HEK293 (cell line): ENCODE measurements around the gene CLRN1.

ENCODE experiments used
- CTCF ChIA-PET: fragments of 350-600 bp; formaldehyde crosslinking; extraction: SDS; loops from one replicate; lab custom pipeline; 2021; ENCODE audit warnings: antibody characterized with exemption; lab: Yijun Ruan, JAX
- POLR2A ChIA-PET: fragments of 300-600 bp; formaldehyde crosslinking; extraction: SDS; loops from one replicate; lab custom pipeline; 2020; ENCODE audit warnings: antibody characterized with exemption, inconsistent platforms; lab: Yijun Ruan, JAX
- H3K27ac ChIP-seq: fragments of 200-500 bp; sonication (Bioruptor generic); 2 replicates; pipeline ENCODE4 v1.5.1; 2014; ENCODE audit warnings: low read depth, low read length, control low read depth, inconsistent platforms; ENCODE audit errors: extremely low read depth
- H3K36me3 ChIP-seq, 2 experiments: fragments of 200-500 bp in 1 of 2; sonication (Bioruptor generic) in 1 of 2; 1 replicate in 1 of 2; 2 replicates in 1 of 2; pipeline ENCODE4 v1.5.1; 2014 to 2017; ENCODE audit warnings: inconsistent platforms in 2 of 2, low read length in 2 of 2; ENCODE audit not compliant: control insufficient read depth in 2 of 2, insufficient read depth in 1 of 2
- H3K4me1 ChIP-seq: fragments of 200-500 bp; sonication (Bioruptor generic); 2 replicates; pipeline ENCODE4 v1.5.1; 2014; ENCODE audit warnings: mild to moderate bottlenecking, low read length, inconsistent platforms; ENCODE audit not compliant: control insufficient read depth, insufficient read depth
- H3K4me3 ChIP-seq: 2 replicates; pipeline ENCODE4 v1.5.1; 2011; ENCODE audit warnings: low read depth, mild to moderate bottlenecking, control low read depth, low read length, moderate library complexity
- H3K9me3 ChIP-seq: fragments of 200-500 bp; sonication (Bioruptor generic); 2 replicates; pipeline ENCODE4 v1.5.1; 2014; ENCODE audit warnings: low read depth, low read length, inconsistent platforms; ENCODE audit not compliant: control insufficient read depth, insufficient read depth
- AEBP2 ChIP-seq: fragments of 450-650 bp; formaldehyde crosslinking; IDR thresholded peaks from 2 replicates; pipeline ENCODE4 v1.5.1; 2016; ENCODE audit warnings: missing biosample characterization, missing genetic modification characterization, borderline replicate concordance
- GLIS2 ChIP-seq: fragments of 450-650 bp; formaldehyde crosslinking; IDR thresholded peaks from 2 replicates; pipeline ENCODE4 v1.5.1; 2016; ENCODE audit warnings: missing biosample characterization, missing genetic modification characterization
- OSR2 ChIP-seq: fragments of 450-650 bp; formaldehyde crosslinking; IDR thresholded peaks from 2 replicates; pipeline ENCODE4 v1.5.1; 2016; ENCODE audit warnings: missing biosample characterization, missing genetic modification characterization
- ZFHX2 ChIP-seq: fragments of 450-650 bp; formaldehyde crosslinking; conservative IDR thresholded peaks from 2 replicates; pipeline ENCODE4 v1.5.1; 2016; ENCODE audit warnings: missing biosample characterization, missing genetic modification characterization
- ZFP41 ChIP-seq: fragments of 450-650 bp; formaldehyde crosslinking; IDR thresholded peaks from 2 replicates; pipeline ENCODE4 v1.5.1; 2016; ENCODE audit warnings: missing biosample characterization, missing genetic modification characterization, borderline replicate concordance
- ZNF23 ChIP-seq: fragments of 450-650 bp; formaldehyde crosslinking; IDR thresholded peaks from 2 replicates; pipeline ENCODE4 v1.5.1; 2016; ENCODE audit warnings: missing biosample characterization, missing genetic modification characterization, borderline replicate concordance
- ZNF335 ChIP-seq: fragments of 450-650 bp; formaldehyde crosslinking; conservative IDR thresholded peaks from 2 replicates; pipeline ENCODE4 v1.5.1; 2016; ENCODE audit warnings: missing biosample characterization, missing genetic modification characterization
- ZNF391 ChIP-seq: fragments of 450-650 bp; formaldehyde crosslinking; IDR thresholded peaks from 2 replicates; pipeline ENCODE4 v1.5.1; 2016; ENCODE audit warnings: low read depth, missing biosample characterization, missing genetic modification characterization, borderline replicate concordance
- ZNF426 ChIP-seq: fragments of 450-650 bp; formaldehyde crosslinking; IDR thresholded peaks from 2 replicates; pipeline ENCODE4 v1.5.1; 2017; ENCODE audit warnings: missing biosample characterization, missing genetic modification characterization, mild to moderate bottlenecking, inconsistent platforms, moderate library complexity
- ZNF561 ChIP-seq: fragments of 450-650 bp; IDR thresholded peaks from 2 replicates; pipeline ENCODE4 v1.5.1; 2018; ENCODE audit warnings: missing biosample characterization, missing genetic modification characterization, borderline replicate concordance
- ZNF600 ChIP-seq: fragments of 450-650 bp; formaldehyde crosslinking; IDR thresholded peaks from 2 replicates; pipeline ENCODE4 v1.5.1; 2016; ENCODE audit warnings: missing biosample characterization, missing genetic modification characterization
- ZNF629 ChIP-seq: fragments of 450-650 bp; formaldehyde crosslinking; IDR thresholded peaks from 2 replicates; pipeline ENCODE4 v1.5.1; 2017; ENCODE audit warnings: missing biosample characterization, missing genetic modification characterization
- ZNF677 ChIP-seq: fragments of 450-650 bp; IDR thresholded peaks from 2 replicates; pipeline ENCODE4 v1.5.0; 2018; ENCODE audit warnings: missing biosample characterization, mild to moderate bottlenecking, missing genetic modification characterization, moderate library complexity
- ZSCAN5A ChIP-seq: fragments of 450-650 bp; formaldehyde crosslinking; IDR thresholded peaks from 2 replicates; pipeline ENCODE4 v1.5.1; 2016; ENCODE audit warnings: missing biosample characterization, missing genetic modification characterization
- TF ChIP-seq, protein P1 (sequence below): fragments of 450-650 bp; formaldehyde crosslinking; IDR thresholded peaks from 2 replicates; pipeline ENCODE4 v1.5.1; 2016; ENCODE audit warnings: missing biosample characterization, missing genetic modification characterization
- TF ChIP-seq, protein P2 (sequence below): fragments of 450-650 bp; formaldehyde crosslinking; IDR thresholded peaks from 2 replicates; pipeline ENCODE4 v1.5.1; 2016; ENCODE audit warnings: missing biosample characterization, missing genetic modification characterization
- TF ChIP-seq, protein P3 (sequence below): fragments of 450-650 bp; formaldehyde crosslinking; IDR thresholded peaks from 2 replicates; pipeline ENCODE4 v1.5.1; 2016; ENCODE audit warnings: missing biosample characterization, missing genetic modification characterization, low read depth

CLRN1 gene

DNA sequence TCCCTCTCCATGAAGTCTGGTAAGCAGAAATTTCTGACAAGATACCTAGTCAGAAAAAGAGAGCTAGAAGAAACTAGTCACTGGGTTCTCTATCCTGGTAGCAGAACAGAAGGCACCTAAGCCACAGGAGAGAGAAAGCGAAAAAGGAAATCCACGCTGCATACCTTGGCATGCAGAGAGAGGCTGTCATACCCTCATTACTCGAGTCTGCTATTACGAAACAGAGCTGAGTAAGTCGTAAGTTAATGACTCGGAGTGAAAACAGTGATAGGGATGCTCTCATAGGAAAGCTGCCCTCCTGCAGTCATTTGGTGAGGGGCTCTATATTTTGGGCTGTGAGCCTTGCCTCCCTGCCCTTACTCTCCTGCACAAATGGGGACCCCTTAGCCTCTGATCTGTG, 16.2 kb downstream of the CLRN1 start:
- POLR2A ChIA-PET, result no interaction called here

DNA sequence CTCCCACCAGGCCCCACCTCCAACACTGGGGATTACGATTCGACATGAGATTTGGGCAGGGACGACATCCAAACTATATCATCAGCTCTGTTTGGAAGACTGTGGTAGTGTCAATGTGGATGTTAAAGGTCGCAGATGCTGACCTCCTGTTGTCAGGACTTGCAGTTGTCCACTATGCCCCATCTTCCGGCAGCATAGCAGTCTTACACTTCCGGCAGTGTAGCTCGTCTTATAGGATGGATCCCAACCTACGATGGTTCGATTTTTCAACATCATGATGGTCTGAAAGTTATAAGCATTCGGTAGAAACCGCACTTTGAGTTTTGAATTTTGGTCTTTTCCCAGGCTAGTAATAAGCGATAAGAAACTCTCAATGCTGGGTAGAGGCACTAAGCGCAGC, 20.6 kb downstream of the CLRN1 start:
- Histone ChIP-seq H3K4me3 (no peak overlapping the region), H3K36me3 (no peaks in the 10 kb centered on the region), H3K4me1 (no peaks in the 10 kb centered on the region), H3K9me3 (no peaks in the 10 kb centered on the region), H3K27ac (no peak overlapping the region)
- POLR2A ChIA-PET, result no interaction called here
- TF ChIP-seq, protein P1, sequence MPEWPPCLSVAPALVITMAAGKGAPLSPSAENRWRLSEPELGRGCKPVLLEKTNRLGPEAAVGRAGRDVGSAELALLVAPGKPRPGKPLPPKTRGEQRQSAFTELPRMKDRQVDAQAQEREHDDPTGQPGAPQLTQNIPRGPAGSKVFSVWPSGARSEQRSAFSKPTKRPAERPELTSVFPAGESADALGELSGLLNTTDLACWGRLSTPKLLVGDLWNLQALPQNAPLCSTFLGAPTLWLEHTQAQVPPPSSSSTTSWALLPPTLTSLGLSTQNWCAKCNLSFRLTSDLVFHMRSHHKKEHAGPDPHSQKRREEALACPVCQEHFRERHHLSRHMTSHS (tag by site-specific recombination), result no peak
- TF ChIP-seq, protein P2, sequence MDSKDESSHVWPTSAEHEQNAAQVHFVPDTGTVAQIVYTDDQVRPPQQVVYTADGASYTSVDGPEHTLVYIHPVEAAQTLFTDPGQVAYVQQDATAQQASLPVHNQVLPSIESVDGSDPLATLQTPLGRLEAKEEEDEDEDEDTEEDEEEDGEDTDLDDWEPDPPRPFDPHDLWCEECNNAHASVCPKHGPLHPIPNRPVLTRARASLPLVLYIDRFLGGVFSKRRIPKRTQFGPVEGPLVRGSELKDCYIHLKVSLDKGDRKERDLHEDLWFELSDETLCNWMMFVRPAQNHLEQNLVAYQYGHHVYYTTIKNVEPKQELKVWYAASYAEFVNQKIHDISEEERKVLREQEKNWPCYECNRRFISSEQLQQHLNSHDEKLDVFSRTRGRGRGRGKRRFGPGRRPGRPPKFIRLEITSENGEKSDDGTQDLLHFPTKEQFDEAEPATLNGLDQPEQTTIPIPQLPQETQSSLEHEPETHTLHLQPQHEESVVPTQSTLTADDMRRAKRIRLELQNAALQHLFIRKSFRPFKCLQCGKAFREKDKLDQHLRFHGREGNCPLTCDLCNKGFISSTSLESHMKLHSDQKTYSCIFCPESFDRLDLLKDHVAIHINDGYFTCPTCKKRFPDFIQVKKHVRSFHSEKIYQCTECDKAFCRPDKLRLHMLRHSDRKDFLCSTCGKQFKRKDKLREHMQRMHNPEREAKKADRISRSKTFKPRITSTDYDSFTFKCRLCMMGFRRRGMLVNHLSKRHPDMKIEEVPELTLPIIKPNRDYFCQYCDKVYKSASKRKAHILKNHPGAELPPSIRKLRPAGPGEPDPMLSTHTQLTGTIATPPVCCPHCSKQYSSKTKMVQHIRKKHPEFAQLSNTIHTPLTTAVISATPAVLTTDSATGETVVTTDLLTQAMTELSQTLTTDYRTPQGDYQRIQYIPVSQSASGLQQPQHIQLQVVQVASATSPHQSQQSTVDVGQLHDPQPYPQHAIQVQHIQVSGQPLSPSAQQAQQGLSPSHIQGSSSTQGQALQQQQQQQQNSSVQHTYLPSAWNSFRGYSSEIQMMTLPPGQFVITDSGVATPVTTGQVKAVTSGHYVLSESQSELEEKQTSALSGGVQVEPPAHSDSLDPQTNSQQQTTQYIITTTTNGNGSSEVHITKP (tag by site-specific recombination), result no peak
- no peak for TF ChIP-seq ZNF677
- TF ChIP-seq ZNF426 (tag by site-specific recombination), result no peak
- TF ChIP-seq ZSCAN5A, result no peak
- no peak for TF ChIP-seq ZNF23
- TF ChIP-seq ZNF335, result no peak
- TF ChIP-seq AEBP2, result no peak
- CTCF ChIA-PET, result interaction anchor here (0.6 kb wide), 1 partner anchor 248 kb away, joined by 3 read pairs; the partner anchor contains the start of gene ERICH6

More for the DNA sequence above, 16.2 kb downstream of the CLRN1 start:
- CTCF ChIA-PET, result interaction anchor here (0.7 kb wide), 1 partner anchor 921 kb away, joined by 3 read pairs; no protein-coding TSS in a partner anchor
- H3K4me1 ChIP-seq, result no peaks in the 10 kb centered on the region
- TF ChIP-seq GLIS2 (tag by site-specific recombination), result no peak
- TF ChIP-seq, protein P3, sequence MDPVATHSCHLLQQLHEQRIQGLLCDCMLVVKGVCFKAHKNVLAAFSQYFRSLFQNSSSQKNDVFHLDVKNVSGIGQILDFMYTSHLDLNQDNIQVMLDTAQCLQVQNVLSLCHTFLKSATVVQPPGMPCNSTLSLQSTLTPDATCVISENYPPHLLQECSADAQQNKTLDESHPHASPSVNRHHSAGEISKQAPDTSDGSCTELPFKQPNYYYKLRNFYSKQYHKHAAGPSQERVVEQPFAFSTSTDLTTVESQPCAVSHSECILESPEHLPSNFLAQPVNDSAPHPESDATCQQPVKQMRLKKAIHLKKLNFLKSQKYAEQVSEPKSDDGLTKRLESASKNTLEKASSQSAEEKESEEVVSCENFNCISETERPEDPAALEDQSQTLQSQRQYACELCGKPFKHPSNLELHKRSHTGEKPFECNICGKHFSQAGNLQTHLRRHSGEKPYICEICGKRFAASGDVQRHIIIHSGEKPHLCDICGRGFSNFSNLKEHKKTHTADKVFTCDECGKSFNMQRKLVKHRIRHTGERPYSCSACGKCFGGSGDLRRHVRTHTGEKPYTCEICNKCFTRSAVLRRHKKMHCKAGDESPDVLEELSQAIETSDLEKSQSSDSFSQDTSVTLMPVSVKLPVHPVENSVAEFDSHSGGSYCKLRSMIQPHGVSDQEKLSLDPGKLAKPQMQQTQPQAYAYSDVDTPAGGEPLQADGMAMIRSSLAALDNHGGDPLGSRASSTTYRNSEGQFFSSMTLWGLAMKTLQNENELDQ, result no peak
- TF ChIP-seq ZNF561, result no peak
- peak; percentile 63 for TF ChIP-seq ZNF629
- TF ChIP-seq ZNF600 (tag by site-specific recombination), result peak; percentile 42; the same call in 1 of the 2 replicates
- no peak for TF ChIP-seq ZFP41 (tag by site-specific recombination)
- no peak for TF ChIP-seq ZFHX2 (tag by site-specific recombination)
- no peak for TF ChIP-seq ZNF391 (tag by site-specific recombination)
- no peak for TF ChIP-seq OSR2 (tag by site-specific recombination)
- no peak overlapping the region for H3K27ac ChIP-seq
- H3K4me3 ChIP-seq, result no peak overlapping the region
- H3K36me3 ChIP-seq, result no peaks in the 10 kb centered on the region
- H3K9me3 ChIP-seq, result no peaks in the 10 kb centered on the region
